Right hindlimb (tissue), 1 donor: Measurements from ENCODE around the gene CD99.
"Not testable (repeated sequence)": the region's sequence is repeated elsewhere in the genome, so short reads cannot be mapped to it uniquely, and the experiment has no call there.

ENCODE experiments used
- DNase-seq: peaks from one replicate; pipeline ENCODE4 v3.0.0-alpha.2; 2018

Gene CD99

DNA sequence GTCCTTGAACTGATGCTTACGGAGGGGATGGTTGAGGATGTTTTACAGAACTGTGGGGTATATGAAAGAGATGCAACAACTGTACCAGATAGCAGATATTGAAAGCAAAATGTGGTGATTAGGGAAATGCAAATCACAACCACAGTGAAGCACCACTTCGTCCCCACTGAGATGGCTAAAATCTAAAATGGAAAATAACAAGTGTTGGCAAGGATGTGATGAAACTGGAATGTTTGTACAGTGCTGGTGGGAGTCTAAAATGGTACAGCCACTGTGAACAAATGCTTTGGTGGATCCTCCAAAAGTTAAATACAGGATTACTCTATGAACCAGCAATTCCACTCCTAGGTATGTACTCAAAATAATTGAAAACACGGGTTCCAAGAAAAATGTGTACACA, 83.7 kb downstream of the CD99 start:
- DNase-seq: no peak

DNA sequence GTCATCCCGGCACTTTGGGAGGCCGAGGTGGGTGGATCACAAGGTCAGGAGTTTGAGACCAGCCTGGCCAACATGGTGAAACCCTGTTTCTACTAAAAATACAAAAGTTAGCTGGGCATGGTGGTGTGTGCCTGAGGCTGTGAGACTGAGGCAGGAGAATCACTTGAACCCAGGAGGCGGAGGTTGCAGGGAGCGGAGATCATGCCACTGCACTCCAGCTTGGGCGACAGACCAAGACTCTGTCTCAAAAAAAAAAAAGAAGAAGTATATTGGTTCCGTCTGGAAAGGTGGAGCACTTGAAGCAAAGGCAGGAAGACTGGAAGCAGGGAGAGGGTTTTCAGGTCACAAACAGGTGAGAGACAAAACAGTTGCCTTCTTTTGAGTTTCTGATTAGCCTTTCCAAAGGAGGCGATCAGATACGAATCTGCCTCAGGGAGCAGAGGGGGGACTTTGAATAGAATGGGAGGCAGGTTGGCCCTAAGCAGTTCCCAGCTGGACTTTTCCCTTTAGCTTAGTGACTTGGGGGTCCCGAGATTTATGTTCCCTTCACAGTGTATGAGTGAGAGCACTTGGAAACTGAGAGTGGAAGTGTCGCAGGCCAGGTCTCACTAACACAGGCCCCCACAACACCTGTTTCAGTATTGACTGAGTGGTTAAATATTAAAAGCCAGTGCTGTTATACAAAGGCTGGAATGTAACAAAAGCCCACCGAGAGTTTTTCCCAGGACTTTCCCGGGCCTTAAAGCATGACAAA, 89.6 kb downstream of the CD99 start:
- DNase-seq: not testable (repeated sequence)

DNA sequence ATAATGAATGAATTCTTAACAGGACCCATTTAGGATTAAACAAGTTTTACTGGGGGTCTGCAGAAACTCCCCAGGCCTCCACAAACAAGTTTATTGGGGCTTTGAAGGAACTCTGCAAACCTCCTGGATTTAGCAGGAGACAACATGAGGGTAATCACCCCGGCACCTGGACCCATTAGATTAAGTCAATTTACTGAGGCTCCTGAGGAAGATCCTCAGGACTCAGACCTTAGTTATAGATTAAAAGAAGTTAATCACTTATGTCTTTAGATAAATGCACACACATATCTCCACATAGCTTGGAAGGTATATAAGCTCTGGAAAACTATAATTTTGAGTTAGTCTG, 90.1 kb downstream of the CD99 start:
- no peak for DNase-seq

DNA sequence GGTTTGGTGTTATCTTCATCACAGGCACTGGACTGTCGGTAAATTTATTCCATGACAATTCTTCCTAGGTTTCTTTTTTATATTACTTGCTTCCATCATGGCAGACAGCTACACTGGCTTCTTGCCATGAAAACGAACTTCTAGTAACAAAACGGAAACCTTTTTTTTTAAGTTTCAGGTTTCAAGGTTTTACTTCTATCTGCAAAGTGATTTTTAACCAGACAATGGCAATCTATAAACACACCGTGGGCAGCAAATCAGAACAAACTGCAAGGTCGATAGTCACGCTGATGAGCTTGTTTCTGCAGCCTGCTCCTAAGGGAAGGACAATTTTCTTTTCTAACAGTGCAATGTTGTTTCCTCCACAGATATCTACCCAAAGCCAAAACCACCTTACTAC, 90.6 kb downstream of the CD99 start:
- DNase-seq: no peak

DNA sequence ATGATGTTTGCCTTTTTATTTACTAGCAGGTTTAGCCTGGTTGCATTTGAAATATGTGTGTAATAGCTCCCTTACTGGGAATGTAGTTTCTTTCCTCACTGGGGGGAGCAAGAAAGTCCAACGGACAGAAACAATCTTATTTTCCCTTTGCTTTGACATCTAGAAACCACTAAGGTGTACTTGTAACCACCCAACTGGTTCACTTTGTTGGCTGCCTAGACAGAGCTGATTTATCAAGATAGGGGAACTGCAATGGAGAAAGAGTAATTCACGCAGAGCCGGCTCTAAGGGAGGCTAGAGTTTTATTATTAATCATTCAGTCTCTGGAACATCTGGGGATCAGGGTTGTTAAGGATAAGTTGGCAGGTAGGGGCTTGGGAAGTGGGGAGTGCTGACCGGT, 91.1 kb downstream of the CD99 start:
- DNase-seq: no peak

DNA sequence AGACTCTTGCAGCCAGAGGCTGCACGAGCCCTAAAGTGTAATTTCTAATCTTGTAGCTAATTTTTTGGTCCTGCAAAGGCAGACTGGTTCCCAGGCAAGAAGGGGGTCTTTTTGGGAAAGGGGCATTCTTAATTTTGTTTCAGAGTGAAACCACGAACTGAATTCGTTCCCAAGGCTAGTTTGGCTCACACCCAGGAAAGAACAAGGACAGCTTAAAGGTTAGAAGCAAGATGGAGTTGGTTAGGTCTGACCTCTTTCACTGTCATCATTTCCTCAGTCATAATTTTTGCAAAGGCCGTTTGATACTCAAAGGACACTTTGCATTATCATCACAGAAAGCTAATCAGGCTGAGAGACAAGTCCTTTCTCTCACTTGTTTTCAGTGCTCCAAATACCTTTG, 91.7 kb downstream of the CD99 start:
- DNase-seq: no peak

DNA sequence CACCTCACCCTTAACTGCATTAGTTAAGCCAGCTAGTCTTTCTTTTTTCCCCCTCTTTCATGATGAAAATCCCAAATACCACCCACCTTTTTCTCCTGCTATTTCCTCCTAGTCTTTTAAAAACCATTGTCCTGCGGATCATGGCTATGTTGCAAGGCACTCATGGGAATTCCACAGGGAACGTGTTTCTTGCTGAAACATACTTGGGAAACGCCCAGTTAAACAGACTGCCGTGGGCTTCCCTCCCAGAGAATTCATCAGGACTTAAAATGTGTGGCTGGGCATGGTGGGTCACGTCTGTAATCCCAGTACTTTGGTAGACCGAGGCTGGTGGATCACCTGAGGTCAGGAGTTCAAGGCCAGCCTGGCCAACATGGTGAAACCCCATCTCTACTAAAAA, 92.9 kb downstream of the CD99 start:
- DNase-seq: no peak

DNA sequence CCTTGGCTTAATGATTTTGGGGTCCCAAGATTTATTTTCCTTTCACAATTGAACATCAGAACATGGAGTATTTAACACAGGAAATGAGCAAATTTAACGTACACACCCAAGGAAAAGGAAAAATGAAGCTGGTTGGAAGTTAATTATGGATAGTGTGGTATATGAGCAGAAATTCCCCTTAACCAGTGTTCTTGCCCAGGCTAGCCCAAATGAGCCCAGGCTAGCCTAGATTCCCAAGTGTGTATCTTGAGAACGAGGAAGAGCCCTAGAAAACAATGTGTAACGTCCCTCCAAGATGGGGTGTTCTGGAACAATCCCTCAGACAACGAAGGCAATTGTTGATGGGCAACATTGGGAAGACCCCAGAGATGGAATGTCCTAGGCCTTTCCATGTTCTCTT, 94.4 kb downstream of the CD99 start:
- no peak for DNase-seq

DNA sequence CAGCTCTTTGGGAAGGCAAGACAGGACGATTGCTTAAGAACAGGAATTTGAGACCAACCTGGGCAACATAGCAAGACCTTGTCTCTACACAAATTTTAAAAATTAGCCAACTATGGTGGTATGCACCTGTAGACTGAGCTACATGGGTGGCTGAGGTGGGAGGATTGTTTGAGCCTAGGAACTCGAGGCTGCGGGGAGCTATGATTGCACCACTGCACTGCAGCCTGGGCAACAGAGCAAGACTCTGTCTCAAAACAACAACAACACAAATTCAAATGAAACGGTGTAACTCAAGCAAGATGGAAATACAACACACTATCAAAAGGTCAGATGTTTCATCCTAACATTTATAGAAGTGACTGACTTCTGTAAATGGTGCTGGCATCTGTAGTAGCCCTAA, 97.9 kb downstream of the CD99 start:
- DNase-seq: no peak

DNA sequence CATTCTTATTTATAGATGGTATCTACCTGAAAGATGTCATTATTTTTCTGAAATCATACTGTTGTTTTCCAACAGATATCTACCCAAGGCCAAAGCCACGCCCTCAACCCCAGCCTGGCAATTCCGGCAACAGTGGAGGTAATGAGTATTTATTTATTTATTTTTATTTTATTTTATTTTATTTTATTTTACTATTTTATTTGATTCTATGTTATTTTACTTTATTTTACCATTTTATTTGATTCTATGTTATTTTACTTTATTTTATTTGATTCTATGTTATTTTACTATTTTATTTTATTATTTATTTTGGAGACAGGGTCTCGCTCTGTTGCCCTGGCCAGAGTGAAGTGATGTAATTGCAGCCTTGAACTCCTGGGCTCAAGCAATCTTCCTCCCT, 98.5 kb downstream of the CD99 start:
- DNase-seq: no peak
